HFF-Myc (cell line): ENCODE results near the gene NFKBIA.

Experiments
- DNase-seq: peaks from one replicate; pipeline ENCODE4 v3.0.0-alpha.2; 2011; ENCODE audit warnings: low read depth; ENCODE audit errors: extremely low read depth
- H3K4me3 ChIP-seq: replicated peaks from 2 replicates; pipeline ENCODE4 v1.5.1; 2011; ENCODE audit warnings: low read depth, mild to moderate bottlenecking, control low read depth, low read length
- TF ChIP-seq, protein P1 (sequence below): IDR thresholded peaks from 2 replicates; pipeline ENCODE4 v1.5.1; 2012; ENCODE audit warnings: mild to moderate bottlenecking, low read depth, low read length, control low read depth; ENCODE audit errors: missing control alignments

The NFKBIA gene

DNA sequence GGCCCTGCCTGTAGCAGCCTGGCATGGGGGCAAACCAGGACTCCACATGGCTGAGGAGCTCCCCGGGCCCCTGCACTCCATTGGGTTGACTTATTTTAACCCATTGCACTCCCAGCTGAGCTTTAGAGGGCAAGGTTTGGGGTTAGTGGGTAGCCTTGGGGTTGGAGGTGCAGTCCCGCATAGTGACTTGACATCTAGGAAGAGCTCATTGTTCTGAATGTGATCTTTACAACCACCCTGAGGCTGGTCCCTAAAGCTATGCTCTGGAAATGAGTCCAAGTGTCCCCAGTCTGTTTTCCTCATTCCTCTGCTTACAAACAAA lies 36.4 kb downstream of the NFKBIA start:
- H3K4me3 ChIP-seq: no peak overlapping the region
- no peak for DNase-seq
- TF ChIP-seq, protein P1, sequence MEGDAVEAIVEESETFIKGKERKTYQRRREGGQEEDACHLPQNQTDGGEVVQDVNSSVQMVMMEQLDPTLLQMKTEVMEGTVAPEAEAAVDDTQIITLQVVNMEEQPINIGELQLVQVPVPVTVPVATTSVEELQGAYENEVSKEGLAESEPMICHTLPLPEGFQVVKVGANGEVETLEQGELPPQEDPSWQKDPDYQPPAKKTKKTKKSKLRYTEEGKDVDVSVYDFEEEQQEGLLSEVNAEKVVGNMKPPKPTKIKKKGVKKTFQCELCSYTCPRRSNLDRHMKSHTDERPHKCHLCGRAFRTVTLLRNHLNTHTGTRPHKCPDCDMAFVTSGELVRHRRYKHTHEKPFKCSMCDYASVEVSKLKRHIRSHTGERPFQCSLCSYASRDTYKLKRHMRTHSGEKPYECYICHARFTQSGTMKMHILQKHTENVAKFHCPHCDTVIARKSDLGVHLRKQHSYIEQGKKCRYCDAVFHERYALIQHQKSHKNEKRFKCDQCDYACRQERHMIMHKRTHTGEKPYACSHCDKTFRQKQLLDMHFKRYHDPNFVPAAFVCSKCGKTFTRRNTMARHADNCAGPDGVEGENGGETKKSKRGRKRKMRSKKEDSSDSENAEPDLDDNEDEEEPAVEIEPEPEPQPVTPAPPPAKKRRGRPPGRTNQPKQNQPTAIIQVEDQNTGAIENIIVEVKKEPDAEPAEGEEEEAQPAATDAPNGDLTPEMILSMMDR: no peak

DNA sequence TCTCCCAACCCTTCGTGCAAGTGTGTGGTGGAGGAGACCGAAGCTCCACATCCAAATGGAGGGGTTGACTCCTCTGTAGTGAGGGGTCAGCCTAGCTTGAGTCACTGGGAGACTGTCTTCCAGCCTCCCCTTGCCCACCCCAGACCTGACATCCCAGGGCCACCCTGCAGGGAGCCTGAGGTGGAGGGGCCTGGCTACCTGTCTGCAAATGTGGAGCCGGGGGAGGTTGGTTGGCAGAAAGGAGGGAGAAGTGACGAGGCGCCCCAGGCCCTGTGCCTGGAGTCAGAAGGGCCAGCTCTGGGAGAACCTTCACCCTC lies 37.5 kb downstream of the NFKBIA start:
- TF ChIP-seq, protein P1: no peak
- no peak overlapping the region for H3K4me3 ChIP-seq
- no peak for DNase-seq

DNA sequence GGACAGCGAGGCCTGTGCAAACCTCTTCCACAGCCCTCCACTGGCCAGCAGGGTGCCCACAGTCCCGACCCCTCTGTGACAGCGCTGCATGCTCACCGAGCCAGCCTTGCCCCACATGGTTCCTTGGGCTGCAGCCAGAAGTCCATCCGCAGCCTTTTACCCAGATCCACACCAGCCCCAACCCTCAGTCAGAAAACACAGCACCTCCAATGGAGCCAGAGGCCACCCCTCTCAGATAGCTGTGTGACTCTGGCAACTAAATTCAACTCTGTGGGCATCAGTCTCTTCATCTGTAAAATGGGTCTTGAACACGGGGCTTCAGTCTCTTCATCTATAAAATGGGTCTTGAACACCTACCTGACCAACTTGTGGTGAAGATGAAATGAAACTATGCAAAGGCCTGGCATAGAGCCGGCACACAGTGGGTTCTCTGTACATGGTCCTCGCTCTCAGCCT lies 38.0 kb downstream of the NFKBIA start:
- TF ChIP-seq, protein P1: no peak
- H3K4me3 ChIP-seq: no peak overlapping the region
- DNase-seq: no peak

DNA sequence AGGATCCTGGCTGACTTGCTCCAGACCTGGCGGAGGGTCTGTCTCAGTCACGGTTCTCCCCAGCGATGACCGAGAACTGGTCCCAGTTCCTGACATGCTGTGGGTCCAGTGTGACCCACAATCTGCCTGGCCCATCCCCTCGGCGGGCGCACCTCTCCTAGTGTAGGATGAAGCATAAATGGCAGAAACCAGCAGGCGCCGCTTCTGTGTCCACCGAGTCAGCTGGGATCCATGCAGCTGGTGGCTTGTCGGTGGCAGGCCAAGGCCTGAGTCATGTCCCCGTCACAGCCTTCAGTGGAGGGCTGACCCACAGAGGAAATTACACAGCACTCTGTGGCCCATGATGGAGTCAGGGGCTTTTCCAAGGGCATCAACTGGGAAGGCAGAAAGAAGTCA lies 38.5 kb downstream of the NFKBIA start:
- H3K4me3 ChIP-seq: no peak overlapping the region
- no peak for DNase-seq
- TF ChIP-seq, protein P1: no peak

DNA sequence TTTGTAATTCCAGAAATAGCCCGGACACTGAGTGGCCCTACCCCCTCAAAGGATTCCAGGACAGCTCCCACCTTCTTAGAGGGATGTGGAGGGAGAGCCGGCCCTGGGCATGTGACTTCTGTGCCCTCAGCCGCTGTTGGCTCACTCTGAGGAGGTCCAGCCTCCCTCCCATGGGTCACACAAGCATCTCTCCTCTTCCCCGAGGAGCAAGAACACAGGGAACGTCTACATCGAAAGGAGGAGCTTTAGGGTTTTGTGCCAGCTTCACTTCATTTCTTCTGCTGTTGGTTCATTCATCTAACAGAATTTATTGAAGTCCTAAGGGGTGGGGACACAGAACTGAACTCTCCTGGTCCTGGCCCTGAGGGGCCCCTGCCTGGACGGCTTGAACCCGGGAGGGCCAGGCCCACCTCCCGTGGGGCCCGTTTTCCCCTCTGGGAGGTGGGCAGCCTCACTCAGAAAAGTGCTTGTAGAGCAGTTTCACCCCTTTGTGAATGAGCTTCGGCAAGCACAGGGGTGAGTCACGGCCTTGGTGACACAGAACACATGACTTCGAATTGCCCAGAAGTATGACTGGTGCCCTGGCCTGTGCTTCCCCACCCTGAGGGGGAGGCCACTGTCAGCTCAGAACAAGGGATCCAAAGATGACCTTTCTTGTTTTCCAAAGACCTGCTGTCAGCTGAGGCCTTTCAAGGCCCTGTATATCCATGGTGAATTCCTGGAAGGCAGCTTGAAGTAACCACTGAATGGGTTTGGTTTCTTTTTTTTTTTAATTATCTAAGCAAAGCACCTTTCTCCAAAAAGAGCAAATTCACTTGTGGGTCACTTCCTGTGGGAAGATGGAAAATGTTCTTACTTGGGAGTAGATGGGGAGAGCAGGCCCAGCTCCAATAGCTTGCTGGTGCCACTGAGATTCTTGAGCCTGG lies 39.2 kb downstream of the NFKBIA start:
- DNase-seq: no peak
- TF ChIP-seq, protein P1: no peak
- H3K4me3 ChIP-seq: no peak overlapping the region

DNA sequence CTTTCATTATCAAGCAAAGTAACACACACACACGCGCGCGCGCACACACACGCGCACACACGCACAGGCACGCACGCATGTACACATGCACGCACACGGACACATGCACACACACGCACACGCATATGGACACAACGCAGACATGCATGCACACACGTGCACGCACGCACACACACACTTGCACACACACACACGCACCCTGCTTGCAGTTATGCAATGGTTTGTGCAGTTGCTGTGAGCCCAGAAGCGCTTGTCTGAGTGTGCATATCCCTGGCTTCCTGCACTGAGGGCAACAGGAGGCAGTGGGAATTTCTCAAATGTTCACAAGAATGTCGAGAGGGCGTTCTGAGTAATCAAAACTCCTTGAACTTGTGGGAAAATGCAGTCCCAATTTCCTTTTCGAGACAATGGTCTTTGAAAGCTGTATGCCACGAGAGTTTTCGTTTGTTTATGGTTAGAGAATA lies 41.6 kb downstream of the NFKBIA start:
- TF ChIP-seq, protein P1: no peak
- no peak overlapping the region for H3K4me3 ChIP-seq
- no peak for DNase-seq

DNA sequence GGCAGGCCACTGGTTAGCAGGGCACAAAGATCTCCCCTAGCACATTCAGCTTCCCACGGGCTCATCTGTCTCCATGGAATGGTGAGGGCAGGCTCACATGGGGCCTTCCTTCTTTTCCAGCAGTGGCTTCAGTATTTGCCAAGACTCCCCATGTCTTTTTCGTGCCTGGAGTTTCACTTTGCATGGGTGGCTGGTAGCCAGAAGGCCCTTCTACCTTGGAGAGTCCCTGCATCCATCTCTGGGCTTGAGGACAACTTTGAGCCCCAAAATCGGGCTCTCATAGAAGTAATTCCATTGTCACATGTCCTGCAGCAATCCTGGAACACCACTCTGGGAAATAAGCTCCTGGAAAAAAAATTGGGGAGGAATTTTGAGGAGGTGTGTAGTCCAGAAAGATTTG lies 42.1 kb downstream of the NFKBIA start:
- no peak overlapping the region for H3K4me3 ChIP-seq
- TF ChIP-seq, protein P1: no peak
- no peak for DNase-seq
